Natural killer cell (primary cell): Measurements from ENCODE around the gene DNAJC5. TPM values are rescaled to one million over a fixed set of nuclear protein-coding genes. Genes with fewer than 3 reads are reported as not detected.

Experiments
- ATAC-seq, 3 donors: fragments of 150-1000 bp in 2 of 3; fragments of 200-7000 bp in 1 of 3; cut with Tn5 transposase; 1 replicate in 1 of 3; 2 replicates in 2 of 3; pipeline ENCODE4 v1.10.0; 2021; ENCODE audit warnings: mild to moderate bottlenecking in 2 of 3, moderate library complexity in 2 of 3
- DNase-seq, 2 donors: peaks; one replicate each; pipeline versions ENCODE4 v3.0.0 to v3.0.0-alpha.2; 2013 to 2021; ENCODE audit warnings: mixed read lengths in 1 of 2
- H3K27ac ChIP-seq: one replicate; pipeline ENCODE4 v1.5.1; 2013; ENCODE audit warnings: mild to moderate bottlenecking, low read length
- H3K27me3 ChIP-seq: one replicate; pipeline ENCODE4 v1.6.1; 2013; ENCODE audit warnings: low read length; ENCODE audit not compliant: control insufficient read depth, insufficient read depth
- H3K36me3 ChIP-seq: one replicate; pipeline ENCODE4 v1.6.1; 2013; ENCODE audit warnings: low read length; ENCODE audit not compliant: control insufficient read depth, insufficient read depth
- H3K4me1 ChIP-seq: one replicate; pipeline ENCODE4 v1.6.1; 2013; ENCODE audit warnings: low read length; ENCODE audit not compliant: control insufficient read depth, insufficient read depth
- H3K4me3 ChIP-seq: one replicate; pipeline ENCODE4 v1.5.1; 2013; ENCODE audit warnings: low read length
- H3K9me3 ChIP-seq: one replicate; pipeline ENCODE4 v1.6.1; 2013; ENCODE audit warnings: low read length; ENCODE audit not compliant: control insufficient read depth, insufficient read depth
- H3K27ac Mint-ChIP-seq, 2 donors: one replicate each; pipeline ENCODE4 v1.8.0; 2022; ENCODE audit warnings: mild to moderate bottlenecking in 2 of 2, mixed read lengths in 2 of 2, moderate library complexity in 1 of 2
- H3K27me3 Mint-ChIP-seq, 2 donors: one replicate each; pipeline ENCODE4 v1.8.0; 2022; ENCODE audit warnings: low read depth in 2 of 2, mixed read lengths in 2 of 2
- H3K36me3 Mint-ChIP-seq: one replicate; pipeline ENCODE4 v1.8.0; 2022; ENCODE audit warnings: mixed read lengths
- H3K4me1 Mint-ChIP-seq, 2 donors: one replicate each; pipeline ENCODE4 v1.8.0; 2022; ENCODE audit warnings: mixed read lengths in 2 of 2
- H3K4me3 Mint-ChIP-seq: one replicate; pipeline ENCODE4 v1.8.0; 2022; ENCODE audit warnings: mild to moderate bottlenecking, moderate library complexity, mixed read lengths
- H3K9me3 Mint-ChIP-seq, 2 donors: one replicate each; pipeline ENCODE4 v1.8.0; 2022; ENCODE audit warnings: mixed read lengths in 2 of 2
- WGBS: methylation state at CpG from one replicate; pipeline ENCODE4 v1.1.7; 2013; ENCODE audit warnings: missing lambda C conversion rate; ENCODE audit not compliant: insufficient coverage; 5-methylcytosine and 5-hydroxymethylcytosine counted together
- intact Hi-C: fragments of 100-400 bp; cut with micrococcal nuclease; formaldehyde crosslinking; loops from one replicate; pipeline ENCODE4 v1.14.2; 2022
- total RNA-seq, 4 donors: library from RNA; stranded (reverse); fragments of 120-200 nt in 1 of 4; gene quantifications; one replicate each; pipeline versions ENCODE4 v1.2.3 to v1.2.4, GENCODE V29; 2013 to 2022
- TF ChIP-seq, protein P1 (sequence below): fragments of 200-600 bp; IDR thresholded peaks from one replicate; pipeline ENCODE4 v1.8.0; 2022; ENCODE audit warnings: antibody characterized with exemption

Gene DNAJC5
- total RNA-seq, 3 donors from 2014 or later (not counting 1 experiment from before 2014, with no cell fraction given), result 27.5 to 45.1 (median 42.8) TPM

DNA sequence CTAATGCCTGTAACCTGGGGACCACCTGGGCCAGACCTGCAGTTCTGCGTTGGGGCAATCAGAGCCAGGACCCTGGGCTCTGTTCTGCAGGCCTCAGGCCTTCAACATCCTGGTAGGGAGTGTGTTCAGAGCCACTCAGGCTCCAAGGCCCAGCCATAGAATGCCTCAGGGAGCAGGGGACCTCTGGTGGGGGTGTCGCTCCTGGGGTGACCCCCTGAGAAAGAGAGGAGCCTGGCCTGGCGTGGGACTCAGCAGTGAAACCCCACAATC lies 48.8 kb downstream of the DNAJC5 start:
- no peak for ATAC-seq
- Histone ChIP-seq H3K4me3 (no peak overlapping the region), H3K27me3 (no peaks in the 10 kb centered on the region), H3K9me3 (no peaks in the 10 kb centered on the region), H3K27ac (no peak overlapping the region), H3K36me3 (peaks cover 43% of the 10 kb centered on the region), H3K4me1 (peaks cover 51% of the 10 kb centered on the region)
- H3K36me3 Mint-ChIP-seq, result no peaks in the 10 kb centered on the region
- H3K9me3 Mint-ChIP-seq, result no peaks in the 10 kb centered on the region
- 98% methylated on average over 3 of the region's 3 CpGs for WGBS
- intact Hi-C loops, result no loop called here
- no peak for DNase-seq
- H3K4me3 Mint-ChIP-seq, result no peak overlapping the region
- TF ChIP-seq, protein P1, sequence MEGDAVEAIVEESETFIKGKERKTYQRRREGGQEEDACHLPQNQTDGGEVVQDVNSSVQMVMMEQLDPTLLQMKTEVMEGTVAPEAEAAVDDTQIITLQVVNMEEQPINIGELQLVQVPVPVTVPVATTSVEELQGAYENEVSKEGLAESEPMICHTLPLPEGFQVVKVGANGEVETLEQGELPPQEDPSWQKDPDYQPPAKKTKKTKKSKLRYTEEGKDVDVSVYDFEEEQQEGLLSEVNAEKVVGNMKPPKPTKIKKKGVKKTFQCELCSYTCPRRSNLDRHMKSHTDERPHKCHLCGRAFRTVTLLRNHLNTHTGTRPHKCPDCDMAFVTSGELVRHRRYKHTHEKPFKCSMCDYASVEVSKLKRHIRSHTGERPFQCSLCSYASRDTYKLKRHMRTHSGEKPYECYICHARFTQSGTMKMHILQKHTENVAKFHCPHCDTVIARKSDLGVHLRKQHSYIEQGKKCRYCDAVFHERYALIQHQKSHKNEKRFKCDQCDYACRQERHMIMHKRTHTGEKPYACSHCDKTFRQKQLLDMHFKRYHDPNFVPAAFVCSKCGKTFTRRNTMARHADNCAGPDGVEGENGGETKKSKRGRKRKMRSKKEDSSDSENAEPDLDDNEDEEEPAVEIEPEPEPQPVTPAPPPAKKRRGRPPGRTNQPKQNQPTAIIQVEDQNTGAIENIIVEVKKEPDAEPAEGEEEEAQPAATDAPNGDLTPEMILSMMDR, result no peak
- H3K4me1 Mint-ChIP-seq, result peaks cover 20 to 36% of the 10 kb centered on the region in 2 donors
- H3K27me3 Mint-ChIP-seq, result no peaks in the 10 kb centered on the region
- no peak overlapping the region for H3K27ac Mint-ChIP-seq

- Histone ChIP-seq H3K27me3 (no peaks in the 10 kb centered on the region), H3K4me3 (no peak overlapping the region), H3K27ac (no peak overlapping the region), H3K4me1 (peaks cover 54% of the 10 kb centered on the region), H3K36me3 (peaks cover 40% of the 10 kb centered on the region), H3K9me3 (no peaks in the 10 kb centered on the region)
- Mint-ChIP-seq H3K4me1 (peaks cover 26 to 42% of the 10 kb centered on the region in 2 donors), H3K27me3 (no peaks in the 10 kb centered on the region), H3K36me3 (no peaks in the 10 kb centered on the region), H3K27ac (no peak overlapping the region), H3K9me3 (no peaks in the 10 kb centered on the region), H3K4me3 (no peak overlapping the region)
- intact Hi-C loops, result no loop called here
- no peak for DNase-seq
- TF ChIP-seq, protein P1, result no peak
- whole genome bisulfite sequencing, result 95% methylated on average over 35 of the region's 35 CpGs
- ATAC-seq, result no peak
Observed at GRCh38 chr20:63944078-63944941, 49.4 kb downstream of the DNAJC5 start.

GRCh38 chr20:63945031-63945658 lies 50.2 kb downstream of the DNAJC5 start:
- ATAC-seq, result no peak
- 97% methylated on average over 17 of the region's 17 CpGs for WGBS
- H3K4me3 ChIP-seq, result no peak overlapping the region
- no peaks in the 10 kb centered on the region for H3K36me3 Mint-ChIP-seq
- no peaks in the 10 kb centered on the region for H3K9me3 ChIP-seq
- TF ChIP-seq, protein P1, result no peak
- H3K4me1 Mint-ChIP-seq, result peaks cover 33 to 49% of the 10 kb centered on the region in 2 donors
- H3K4me3 Mint-ChIP-seq, result no peak overlapping the region
- H3K36me3 ChIP-seq, result peaks cover 38% of the 10 kb centered on the region
- peaks cover 60% of the 10 kb centered on the region for H3K4me1 ChIP-seq
- DNase-seq, result no peak
- H3K27me3 ChIP-seq, result no peaks in the 10 kb centered on the region
- no peak overlapping the region for H3K27ac ChIP-seq
- no peaks in the 10 kb centered on the region for H3K27me3 Mint-ChIP-seq
- intact Hi-C loops, result no loop called here
- no peaks in the 10 kb centered on the region for H3K9me3 Mint-ChIP-seq
- H3K27ac Mint-ChIP-seq, result no peak overlapping the region
